Measurements from ENCODE around the gene MAP3K15.

The MAP3K15 gene, protein sequence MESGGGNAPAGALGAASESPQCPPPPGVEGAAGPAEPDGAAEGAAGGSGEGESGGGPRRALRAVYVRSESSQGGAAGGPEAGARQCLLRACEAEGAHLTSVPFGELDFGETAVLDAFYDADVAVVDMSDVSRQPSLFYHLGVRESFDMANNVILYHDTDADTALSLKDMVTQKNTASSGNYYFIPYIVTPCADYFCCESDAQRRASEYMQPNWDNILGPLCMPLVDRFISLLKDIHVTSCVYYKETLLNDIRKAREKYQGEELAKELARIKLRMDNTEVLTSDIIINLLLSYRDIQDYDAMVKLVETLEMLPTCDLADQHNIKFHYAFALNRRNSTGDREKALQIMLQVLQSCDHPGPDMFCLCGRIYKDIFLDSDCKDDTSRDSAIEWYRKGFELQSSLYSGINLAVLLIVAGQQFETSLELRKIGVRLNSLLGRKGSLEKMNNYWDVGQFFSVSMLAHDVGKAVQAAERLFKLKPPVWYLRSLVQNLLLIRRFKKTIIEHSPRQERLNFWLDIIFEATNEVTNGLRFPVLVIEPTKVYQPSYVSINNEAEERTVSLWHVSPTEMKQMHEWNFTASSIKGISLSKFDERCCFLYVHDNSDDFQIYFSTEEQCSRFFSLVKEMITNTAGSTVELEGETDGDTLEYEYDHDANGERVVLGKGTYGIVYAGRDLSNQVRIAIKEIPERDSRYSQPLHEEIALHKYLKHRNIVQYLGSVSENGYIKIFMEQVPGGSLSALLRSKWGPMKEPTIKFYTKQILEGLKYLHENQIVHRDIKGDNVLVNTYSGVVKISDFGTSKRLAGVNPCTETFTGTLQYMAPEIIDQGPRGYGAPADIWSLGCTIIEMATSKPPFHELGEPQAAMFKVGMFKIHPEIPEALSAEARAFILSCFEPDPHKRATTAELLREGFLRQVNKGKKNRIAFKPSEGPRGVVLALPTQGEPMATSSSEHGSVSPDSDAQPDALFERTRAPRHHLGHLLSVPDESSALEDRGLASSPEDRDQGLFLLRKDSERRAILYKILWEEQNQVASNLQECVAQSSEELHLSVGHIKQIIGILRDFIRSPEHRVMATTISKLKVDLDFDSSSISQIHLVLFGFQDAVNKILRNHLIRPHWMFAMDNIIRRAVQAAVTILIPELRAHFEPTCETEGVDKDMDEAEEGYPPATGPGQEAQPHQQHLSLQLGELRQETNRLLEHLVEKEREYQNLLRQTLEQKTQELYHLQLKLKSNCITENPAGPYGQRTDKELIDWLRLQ (N-terminal part only)

DNA sequence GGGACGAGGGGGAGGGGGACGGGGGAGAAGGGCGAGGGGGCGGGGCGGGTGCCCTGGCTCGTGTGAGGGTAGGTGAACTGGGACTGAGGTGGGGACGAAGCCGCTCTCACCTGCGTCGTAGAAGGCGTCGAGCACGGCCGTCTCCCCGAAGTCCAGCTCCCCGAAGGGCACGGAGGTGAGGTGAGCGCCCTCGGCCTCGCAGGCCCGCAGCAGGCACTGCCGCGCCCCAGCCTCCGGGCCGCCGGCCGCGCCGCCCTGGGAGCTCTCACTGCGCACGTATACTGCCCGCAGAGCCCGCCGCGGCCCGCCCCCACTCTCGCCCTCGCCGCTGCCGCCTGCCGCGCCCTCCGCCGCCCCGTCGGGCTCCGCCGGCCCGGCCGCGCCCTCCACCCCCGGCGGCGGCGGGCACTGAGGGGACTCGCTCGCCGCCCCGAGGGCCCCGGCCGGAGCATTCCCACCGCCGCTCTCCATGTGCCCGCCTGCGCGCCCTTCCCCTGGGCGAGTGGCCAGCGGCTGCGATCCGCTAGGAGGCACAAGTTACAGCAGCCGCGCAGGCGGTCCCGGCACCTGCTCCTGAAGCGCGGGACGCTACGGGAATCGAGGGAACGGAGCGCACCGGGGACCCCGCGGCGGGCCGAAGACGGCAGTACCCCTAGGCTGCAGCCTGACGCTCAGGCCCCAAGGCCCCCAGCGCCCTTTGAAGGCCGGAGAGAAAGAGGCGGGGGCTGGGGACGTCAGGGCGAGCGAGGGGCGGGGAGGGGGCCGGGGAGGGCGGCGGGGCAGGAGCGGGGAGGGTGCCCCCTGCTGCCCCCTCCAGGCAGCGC lies at the start of gene MAP3K15:
Gene MAP3K15, minus strand, starts transcription at position 718 of the 824 bp plus-strand sequence. Its CDS starts 247 bp downstream, at position 471.
- H3K9ac ChIP-seq (ENCODE audit: insufficient read length, low read depth): peak within 1 kb of the TSS; percentile 80
- H3K4me1 ChIP-seq (ENCODE audit: insufficient read depth, insufficient read length): no peaks in the 10 kb centered on the region
- H3K27me3 ChIP-seq (ENCODE audit: insufficient read depth, insufficient read length): peaks cover 11% of the 10 kb centered on the region
- no peaks in the 10 kb centered on the region for H3K36me3 ChIP-seq (ENCODE audit: insufficient read depth, insufficient read length, low read length)
- H3K4me3 ChIP-seq (ENCODE audit: insufficient read length, low read depth): peak within 1 kb of the TSS; percentile 57
- DNase-seq (ENCODE audit: low read depth, low spot score): peak; percentile 28
- H3K9me3 ChIP-seq (ENCODE audit: insufficient read depth, low read length): no peaks in the 10 kb centered on the region; the same call in 1 of the 2 replicates
- TF ChIP-seq SUZ12 (IDR thresholded peaks at IDR 0.05; ENCODE audit: extremely low read depth, insufficient read depth, insufficient read length) (no peak), ZNF274 (IDR thresholded peaks at IDR 0.05; ENCODE audit: low read depth, low read length) (no peak), YY1 (IDR thresholded peaks at IDR 0.05; ENCODE audit: insufficient read depth, insufficient read length) (no peak)

DNA sequence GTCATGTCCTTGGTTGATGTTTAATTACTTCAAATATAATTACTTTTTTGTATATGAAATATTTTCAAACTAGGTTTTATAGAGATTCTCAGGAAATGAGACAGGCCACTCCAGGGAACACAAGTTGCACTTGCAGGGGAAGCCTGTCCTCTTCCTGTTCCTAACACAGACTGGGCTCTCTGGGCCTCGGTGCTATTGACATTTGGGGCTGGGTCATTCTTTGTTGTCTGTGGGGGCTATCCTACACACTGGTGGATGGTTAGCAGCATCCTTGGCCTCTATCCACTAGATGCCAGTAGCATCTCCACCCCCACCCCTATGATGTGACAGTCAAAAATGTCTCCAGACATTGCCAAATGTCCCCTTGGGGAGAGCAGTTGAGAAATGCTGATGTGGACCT lies 49.3 kb upstream of the MAP3K15 start:
- no peak for TF ChIP-seq SUZ12 (IDR thresholded peaks at IDR 0.05; ENCODE audit: extremely low read depth, insufficient read depth, insufficient read length)
- no peak for TF ChIP-seq ZNF274 (IDR thresholded peaks at IDR 0.05; ENCODE audit: low read depth, low read length)
- no peak for TF ChIP-seq YY1 (IDR thresholded peaks at IDR 0.05; ENCODE audit: insufficient read depth, insufficient read length)
- no peak for DNase-seq (ENCODE audit: low read depth, low spot score)
- Histone ChIP-seq H3K9me3 (ENCODE audit: insufficient read depth, low read length) (no peaks in the 10 kb centered on the region), H3K4me1 (ENCODE audit: insufficient read depth, insufficient read length) (no peaks in the 10 kb centered on the region), H3K9ac (ENCODE audit: insufficient read length, low read depth) (no peak overlapping the region), H3K36me3 (ENCODE audit: insufficient read depth, insufficient read length, low read length) (peaks cover 5% of the 10 kb centered on the region), H3K27me3 (ENCODE audit: insufficient read depth, insufficient read length) (no peaks in the 10 kb centered on the region), H3K4me3 (ENCODE audit: insufficient read length, low read depth) (no peak overlapping the region)

DNA sequence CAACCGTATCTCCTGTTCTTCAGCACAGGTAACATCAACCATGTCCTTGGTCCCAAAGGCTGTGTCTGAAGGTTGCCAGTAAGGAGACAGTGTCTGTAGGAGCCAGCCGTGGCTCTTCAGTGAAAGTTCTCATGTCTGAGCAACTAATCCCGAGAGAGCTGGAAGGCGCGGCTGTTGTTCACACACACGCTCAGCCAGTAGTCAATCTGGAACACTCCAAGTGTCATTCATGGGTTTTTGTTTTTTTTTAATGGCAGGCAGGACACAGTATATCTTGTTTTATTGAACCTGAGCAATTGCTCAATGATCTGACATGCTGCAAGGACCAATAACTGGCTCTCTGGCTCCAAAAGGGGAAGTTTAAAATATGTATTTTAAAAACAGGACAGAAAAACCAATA lies 48.4 kb upstream of the MAP3K15 start:
- Histone ChIP-seq H3K9me3 (ENCODE audit: insufficient read depth, low read length) (no peaks in the 10 kb centered on the region), H3K36me3 (ENCODE audit: insufficient read depth, insufficient read length, low read length) (peaks cover 5% of the 10 kb centered on the region), H3K4me1 (ENCODE audit: insufficient read depth, insufficient read length) (no peaks in the 10 kb centered on the region), H3K27me3 (ENCODE audit: insufficient read depth, insufficient read length) (no peaks in the 10 kb centered on the region), H3K4me3 (ENCODE audit: insufficient read length, low read depth) (no peak overlapping the region), H3K9ac (ENCODE audit: insufficient read length, low read depth) (no peak overlapping the region)
- TF ChIP-seq YY1 (IDR thresholded peaks at IDR 0.05; ENCODE audit: insufficient read depth, insufficient read length) (no peak), SUZ12 (IDR thresholded peaks at IDR 0.05; ENCODE audit: extremely low read depth, insufficient read depth, insufficient read length) (no peak), ZNF274 (IDR thresholded peaks at IDR 0.05; ENCODE audit: low read depth, low read length) (no peak)
- DNase-seq (ENCODE audit: low read depth, low spot score): no peak

DNA sequence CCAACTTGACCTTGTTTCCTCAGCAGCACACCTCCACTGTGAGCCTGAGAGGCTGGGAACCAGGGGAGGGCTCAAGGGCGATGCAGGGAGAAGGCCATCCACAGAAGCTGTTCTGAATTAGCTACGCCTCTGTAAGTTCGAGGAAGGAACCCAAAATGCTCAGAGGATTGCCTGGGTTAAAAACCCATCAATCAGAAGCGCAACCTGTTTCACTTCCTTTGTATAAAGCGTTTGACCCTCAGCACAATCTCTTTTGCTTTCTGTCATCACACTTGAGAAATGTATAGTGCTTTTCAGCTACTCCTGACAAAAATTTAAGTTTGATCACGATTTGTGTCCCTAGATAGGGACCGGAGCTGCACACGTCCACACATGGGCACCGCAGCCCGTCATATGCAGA lies 48.0 kb upstream of the MAP3K15 start:
- TF ChIP-seq ZNF274 (IDR thresholded peaks at IDR 0.05; ENCODE audit: low read depth, low read length) (no peak), YY1 (IDR thresholded peaks at IDR 0.05; ENCODE audit: insufficient read depth, insufficient read length) (no peak), SUZ12 (IDR thresholded peaks at IDR 0.05; ENCODE audit: extremely low read depth, insufficient read depth, insufficient read length) (no peak)
- Histone ChIP-seq H3K9ac (ENCODE audit: insufficient read length, low read depth) (no peak overlapping the region), H3K27me3 (ENCODE audit: insufficient read depth, insufficient read length) (no peaks in the 10 kb centered on the region), H3K9me3 (ENCODE audit: insufficient read depth, low read length) (no peaks in the 10 kb centered on the region), H3K4me1 (ENCODE audit: insufficient read depth, insufficient read length) (no peaks in the 10 kb centered on the region), H3K36me3 (ENCODE audit: insufficient read depth, insufficient read length, low read length) (peaks cover 5% of the 10 kb centered on the region), H3K4me3 (ENCODE audit: insufficient read length, low read depth) (no peak overlapping the region)
- no peak for DNase-seq (ENCODE audit: low read depth, low spot score)

DNA sequence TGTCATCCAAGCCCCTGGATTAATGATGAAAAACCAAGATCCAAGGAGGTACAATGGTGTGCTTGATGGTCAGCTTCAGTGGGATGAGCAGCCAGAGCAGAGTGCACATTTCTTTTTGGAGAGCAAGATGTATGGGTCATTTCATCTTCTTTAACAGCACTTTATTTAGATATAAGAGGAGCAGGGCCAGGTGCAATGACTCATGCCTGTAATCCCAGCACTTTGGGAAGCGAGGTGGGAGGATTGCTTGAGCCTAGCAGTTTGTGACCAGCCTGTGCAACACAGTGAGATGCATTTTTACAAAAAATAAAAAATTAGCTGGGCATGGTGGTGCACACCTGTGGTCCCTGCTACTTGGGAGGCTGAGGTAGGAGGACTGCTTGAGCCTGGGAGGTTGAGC lies 45.3 kb upstream of the MAP3K15 start:
- H3K36me3 ChIP-seq (ENCODE audit: insufficient read depth, insufficient read length, low read length): peaks cover 5% of the 10 kb centered on the region
- no peak overlapping the region for H3K4me3 ChIP-seq (ENCODE audit: insufficient read length, low read depth)
- DNase-seq (ENCODE audit: low read depth, low spot score): no peak
- H3K9me3 ChIP-seq (ENCODE audit: insufficient read depth, low read length): no peaks in the 10 kb centered on the region
- H3K4me1 ChIP-seq (ENCODE audit: insufficient read depth, insufficient read length): no peaks in the 10 kb centered on the region
- H3K9ac ChIP-seq (ENCODE audit: insufficient read length, low read depth): no peak overlapping the region
- TF ChIP-seq SUZ12 (IDR thresholded peaks at IDR 0.05; ENCODE audit: extremely low read depth, insufficient read depth, insufficient read length) (no peak), YY1 (IDR thresholded peaks at IDR 0.05; ENCODE audit: insufficient read depth, insufficient read length) (no peak), ZNF274 (IDR thresholded peaks at IDR 0.05; ENCODE audit: low read depth, low read length) (no peak)
- H3K27me3 ChIP-seq (ENCODE audit: insufficient read depth, insufficient read length): no peaks in the 10 kb centered on the region

DNA sequence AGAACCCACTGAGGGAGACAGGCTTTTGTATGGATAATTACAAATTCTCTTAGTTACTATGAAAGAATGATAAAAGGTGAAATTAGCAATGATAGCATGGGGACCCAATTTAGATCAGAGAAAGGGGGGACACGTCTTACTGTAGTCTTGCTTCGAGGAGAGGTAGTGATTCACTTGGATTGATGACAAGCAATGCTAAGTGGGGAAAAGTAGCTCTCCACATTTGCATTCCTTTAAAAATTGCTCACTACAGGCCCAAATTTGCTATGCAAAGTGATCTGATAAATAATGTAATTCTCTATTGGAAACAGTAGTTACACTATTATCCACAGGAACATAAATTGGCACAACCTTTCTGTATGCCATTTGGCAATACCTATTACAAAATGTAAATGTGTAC lies 42.5 kb upstream of the MAP3K15 start:
- Histone ChIP-seq H3K4me3 (ENCODE audit: insufficient read length, low read depth) (no peak overlapping the region), H3K4me1 (ENCODE audit: insufficient read depth, insufficient read length) (no peaks in the 10 kb centered on the region), H3K27me3 (ENCODE audit: insufficient read depth, insufficient read length) (no peaks in the 10 kb centered on the region), H3K9me3 (ENCODE audit: insufficient read depth, low read length) (no peaks in the 10 kb centered on the region), H3K9ac (ENCODE audit: insufficient read length, low read depth) (no peak overlapping the region), H3K36me3 (ENCODE audit: insufficient read depth, insufficient read length, low read length) (peaks cover 3% of the 10 kb centered on the region)
- TF ChIP-seq SUZ12 (IDR thresholded peaks at IDR 0.05; ENCODE audit: extremely low read depth, insufficient read depth, insufficient read length): no peak
- DNase-seq (ENCODE audit: low read depth, low spot score): no peak

Measured in NT2/D1 (cell line).